Measurements from ENCODE around the gene AEBP1. TPM values are rescaled to one million over a fixed set of nuclear protein-coding genes. Genes with fewer than 3 reads are reported as not detected.

AEBP1 gene
- total and polyA plus RNA-seq, 8 donors = 14.6 to 179 (median 41.2) TPM

DNA sequence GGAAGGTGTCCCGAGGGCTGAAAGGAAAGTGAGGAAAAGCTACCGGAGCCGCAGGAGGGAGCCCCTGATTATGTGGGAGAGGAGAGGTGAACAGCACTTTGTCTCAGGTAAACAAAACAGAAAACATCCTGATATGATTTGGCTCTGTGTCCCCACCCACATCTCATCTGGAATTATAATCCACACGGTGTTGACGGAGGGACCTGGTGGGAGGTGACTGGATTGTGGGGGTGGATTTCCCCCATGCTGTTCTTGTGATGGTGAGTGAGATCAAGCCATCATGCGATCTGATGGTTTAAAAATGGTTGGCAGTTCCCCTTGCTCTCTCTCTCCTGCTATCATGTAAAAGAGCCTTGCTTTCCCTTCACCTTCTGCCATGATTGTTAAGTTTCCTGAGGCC is 16.2 kb downstream of the AEBP1 start:
- Histone ChIP-seq H3K4me3 (no peak overlapping the region), H3K27ac (no peak overlapping the region), H3K36me3 (peaks cover 11 to 66% (median 58%) of the 10 kb centered on the region in 4 donors), H3K4me1 (peaks cover 6 to 45% (median 35%) of the 10 kb centered on the region in 4 donors), H3K27me3 (no peaks in the 10 kb centered on the region), H3K9me3 (no peaks in the 10 kb centered on the region)
- DNase-seq = no peak
- WGBS, 5 donors = 85 to 93% (median 90%) methylated on average over 6 of the region's 6 CpGs
- intact Hi-C loops (cut with DNase I; ENCODE audit: low total_unique reads) = loop anchor here (10.0 kb wide), 1 partner anchor 46 kb away; no protein-coding TSS in a partner anchor
- no peak for TF ChIP-seq CTCF (IDR thresholded peaks at IDR 0.05)
- no peak for TF ChIP-seq POLR2AphosphoS5 (IDR thresholded peaks at IDR 0.05)
- TF ChIP-seq POLR2A (IDR thresholded peaks at IDR 0.05) = no peak
- TF ChIP-seq EP300 (IDR thresholded peaks at IDR 0.05) = no peak

DNA sequence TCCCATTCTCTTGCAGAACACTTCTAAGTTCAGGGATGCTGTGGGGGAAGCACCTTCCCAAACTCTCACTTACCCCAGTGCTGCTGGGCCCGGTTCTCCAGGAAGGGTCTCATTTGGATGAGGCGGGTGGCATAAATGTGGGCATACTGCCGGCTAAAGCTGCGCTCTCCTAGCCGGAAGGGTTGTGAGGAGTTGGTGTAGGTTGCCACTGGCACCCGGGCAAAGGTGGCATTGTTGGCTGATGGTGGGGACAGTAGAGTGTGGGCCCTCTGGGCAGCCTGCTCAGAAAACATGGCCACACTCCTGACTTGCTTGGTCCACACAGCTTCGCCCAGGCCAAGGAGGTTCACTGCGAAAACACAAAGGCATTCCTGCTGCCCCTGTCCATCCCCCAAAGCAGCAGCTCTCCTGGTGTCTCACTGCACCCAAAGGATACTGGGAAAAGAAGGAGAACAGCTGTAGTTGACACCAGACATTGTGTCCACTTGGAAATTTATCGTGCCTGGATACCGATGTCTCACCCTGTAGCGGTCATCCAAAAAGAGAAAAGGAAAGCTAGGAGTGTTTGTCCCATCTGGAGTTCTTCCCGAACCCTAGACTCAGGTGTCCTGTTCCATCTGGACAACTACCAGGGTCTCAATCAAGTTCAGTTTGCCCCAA is 17.7 kb downstream of the AEBP1 start:
- WGBS, 5 donors = 91 to 95% (median 94%) methylated on average over 12 of the region's 12 CpGs
- H3K4me3 ChIP-seq = peak overlapping the region in 1 of 4 donors; percentile 78
- no peaks in the 10 kb centered on the region for H3K9me3 ChIP-seq
- H3K27ac ChIP-seq = peak overlapping the region in 1 of 5 donors; percentile 94
- DNase-seq = no peak
- peaks cover 6 to 45% (median 35%) of the 10 kb centered on the region in 4 donors for H3K4me1 ChIP-seq
- no peak for TF ChIP-seq EP300 (IDR thresholded peaks at IDR 0.05)
- TF ChIP-seq CTCF (IDR thresholded peaks at IDR 0.05) = no peak
- no peak for TF ChIP-seq POLR2AphosphoS5 (IDR thresholded peaks at IDR 0.05)
- TF ChIP-seq POLR2A (IDR thresholded peaks at IDR 0.05) = no peak
- intact Hi-C loops (cut with DNase I; ENCODE audit: low total_unique reads) = loop anchor here (10.0 kb wide), 1 partner anchor 47 kb away; no protein-coding TSS in a partner anchor
- no peaks in the 10 kb centered on the region for H3K27me3 ChIP-seq
- peaks cover 5 to 51% (median 43%) of the 10 kb centered on the region in 4 donors for H3K36me3 ChIP-seq

DNA sequence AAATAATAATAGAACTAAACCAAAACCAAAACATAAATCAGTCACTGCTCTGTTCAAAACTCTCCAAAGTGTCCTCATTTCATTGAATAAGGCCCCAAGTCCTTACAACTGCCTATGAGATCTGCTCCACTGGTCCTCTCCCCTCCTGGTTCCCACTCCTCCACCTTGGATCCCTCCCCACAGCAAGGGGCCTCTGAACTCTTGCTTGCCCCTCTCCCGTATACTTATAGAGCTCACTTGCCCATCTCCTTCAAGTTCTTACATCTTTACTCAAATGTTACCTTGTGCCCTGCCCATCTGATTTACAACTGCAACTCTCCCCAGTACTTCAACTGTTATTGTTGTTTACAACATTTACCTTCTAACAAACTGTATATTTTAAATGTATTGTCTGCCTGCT is 18.4 kb downstream of the AEBP1 start:
- no peaks in the 10 kb centered on the region for H3K27me3 ChIP-seq
- TF ChIP-seq EP300 (IDR thresholded peaks at IDR 0.05) (no peak), CTCF (IDR thresholded peaks at IDR 0.05) (no peak), POLR2AphosphoS5 (IDR thresholded peaks at IDR 0.05) (no peak), POLR2A (IDR thresholded peaks at IDR 0.05) (no peak)
- H3K27ac ChIP-seq = peak overlapping the region in 4 of 5 donors; percentile 82 to 94 (median 90)
- WGBS, 5 donors = 31 to 52% (median 38%) methylated on average over 1 of the region's 1 CpG
- DNase-seq = no peak
- peaks cover 6 to 45% (median 35%) of the 10 kb centered on the region in 4 donors for H3K4me1 ChIP-seq
- peaks cover 5 to 45% (median 36%) of the 10 kb centered on the region in 4 donors for H3K36me3 ChIP-seq
- H3K9me3 ChIP-seq = no peaks in the 10 kb centered on the region
- H3K4me3 ChIP-seq = peak overlapping the region; percentile 59 to 91 (median 82)
- intact Hi-C loops (cut with DNase I; ENCODE audit: low total_unique reads) = loop anchor here (10.0 kb wide), 1 partner anchor 48 kb away; no protein-coding TSS in a partner anchor

GRCh38 chr7:44123190-44124003 is 19.3 kb downstream of the AEBP1 start, which contains the start of gene POLD2:
Gene POLD2 (minus strand): TSS chr7:44123548. CDS start chr7:44122053, 1,495 bp downstream.
- Histone ChIP-seq H3K9me3 (no peaks in the 10 kb centered on the region), H3K27ac (peak within 1 kb of the TSS; percentile 82 to 94 (median 93)), H3K4me3 (peak within 1 kb of the TSS; percentile 59 to 91 (median 82)), H3K4me1 (peaks cover 6 to 45% (median 35%) of the 10 kb centered on the region in 4 donors), H3K27me3 (no peaks in the 10 kb centered on the region), H3K36me3 (peaks cover 5 to 36% (median 28%) of the 10 kb centered on the region in 4 donors)
- TF ChIP-seq POLR2A (IDR thresholded peaks at IDR 0.05) = no peak
- TF ChIP-seq CTCF (IDR thresholded peaks at IDR 0.05) = no peak
- peak; percentile 16 to 73 (median 20) for TF ChIP-seq POLR2AphosphoS5 (IDR thresholded peaks at IDR 0.05)
- no peak for TF ChIP-seq EP300 (IDR thresholded peaks at IDR 0.05)
- DNase-seq = peak; percentile 97 to 99
- WGBS, 5 donors = 0 to 1% (median 0%) methylated on average over 52 to 86 of the region's 86 CpGs
- intact Hi-C loops (cut with DNase I; ENCODE audit: low total_unique reads) = loop anchor here (10.0 kb wide), 1 partner anchor 49 kb away; no protein-coding TSS in a partner anchor
